Activated naive CD4-positive, alpha-beta T cell treated with anti-CD3 and anti-CD28 coated beads, Interleukin-2, amount 10 ng/mL, durations not matched to agents 7 days and 5 days (primary cell): ENCODE measurements around the gene C4orf17.

Experiments used
- CTCF ChIA-PET: fragments of 350-600 bp; sonication (Branson Sonifier 250); formaldehyde crosslinking; loops from one replicate; lab custom pipeline; 2021; ENCODE audit warnings: antibody characterized with exemption; lab: Charles Lee
- DNase-seq: peaks from one replicate; pipeline ENCODE4 v3.0.0-alpha.2; 2020
- H3K27ac Mint-ChIP-seq: one replicate; pipeline ENCODE4 v1.8.0; 2021; ENCODE audit warnings: mild to moderate bottlenecking, moderate library complexity, mixed read lengths
- H3K27me3 Mint-ChIP-seq: one replicate; pipeline ENCODE4 v1.8.0; 2021; ENCODE audit warnings: mild to moderate bottlenecking, mixed read lengths
- H3K36me3 Mint-ChIP-seq: one replicate; pipeline ENCODE4 v1.8.0; 2021; ENCODE audit warnings: mixed read lengths
- H3K4me1 Mint-ChIP-seq: one replicate; pipeline ENCODE4 v1.8.0; 2021; ENCODE audit warnings: mixed read lengths
- H3K4me3 Mint-ChIP-seq: one replicate; pipeline ENCODE4 v1.8.0; 2021; ENCODE audit warnings: mild to moderate bottlenecking, moderate library complexity, mixed read lengths
- H3K9me3 Mint-ChIP-seq: one replicate; pipeline ENCODE4 v1.8.0; 2021; ENCODE audit warnings: mixed read lengths

Gene C4orf17

DNA sequence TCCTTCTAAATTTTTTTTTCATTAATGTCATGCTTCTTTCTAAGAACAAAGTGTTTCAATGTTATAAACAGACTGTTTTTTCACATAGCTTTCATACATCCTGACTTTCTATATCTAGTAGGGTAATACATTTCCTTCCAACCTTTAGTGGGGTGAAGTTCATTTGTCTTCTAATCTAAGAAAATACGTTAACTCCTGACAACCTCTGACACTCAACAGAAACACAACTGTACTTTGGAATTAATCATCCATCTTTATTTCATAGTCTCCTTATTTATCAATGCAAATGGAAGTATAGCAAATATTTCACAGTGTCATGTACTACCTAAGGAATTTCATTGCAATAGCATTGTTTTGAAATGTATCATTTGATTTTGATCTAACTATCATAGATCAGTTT, 61.1 kb downstream of the C4orf17 start:
- Mint-ChIP-seq H3K36me3 (no peaks in the 10 kb centered on the region), H3K4me1 (no peaks in the 10 kb centered on the region), H3K4me3 (no peak overlapping the region), H3K27ac (no peak overlapping the region), H3K27me3 (peaks cover 10% of the 10 kb centered on the region), H3K9me3 (no peaks in the 10 kb centered on the region)
- CTCF ChIA-PET: no interaction called here
- DNase-seq: no peak

DNA sequence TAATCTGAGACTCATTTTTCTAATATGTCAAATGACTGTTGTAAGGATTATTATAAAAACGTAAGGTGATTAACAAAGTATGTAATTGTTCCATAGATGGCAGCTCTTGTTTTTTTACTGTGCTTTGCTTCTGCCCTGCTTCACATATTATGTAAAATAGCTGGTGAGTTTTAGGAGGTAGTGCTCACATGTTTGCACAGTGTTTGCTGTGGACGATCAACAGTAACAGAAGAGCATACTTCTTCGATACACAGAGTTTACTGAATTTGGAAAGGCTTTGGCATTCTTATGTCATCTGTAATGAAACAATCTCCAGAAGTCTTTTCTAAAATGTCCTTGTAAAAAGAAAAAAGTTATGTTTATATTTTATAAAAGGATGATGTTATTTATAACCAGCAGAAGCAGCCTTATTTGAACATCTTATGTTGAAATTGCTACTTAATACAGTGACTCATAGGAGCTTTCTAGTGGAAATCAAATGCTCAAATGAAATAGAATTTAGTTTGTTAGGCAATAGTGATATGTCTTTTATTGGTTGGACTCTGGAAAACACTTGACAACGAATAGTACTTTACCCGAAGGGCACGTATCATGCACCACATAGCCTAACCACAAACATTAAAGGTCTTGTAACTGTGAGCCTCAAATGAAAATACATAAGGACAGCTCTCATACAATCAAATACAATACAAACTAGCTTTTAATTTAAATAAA, 61.9 kb downstream of the C4orf17 start:
- CTCF ChIA-PET: interaction anchor here (1.0 kb wide), 1 partner anchor 236 kb away, joined by 3 read pairs; no protein-coding TSS in a partner anchor

DNA sequence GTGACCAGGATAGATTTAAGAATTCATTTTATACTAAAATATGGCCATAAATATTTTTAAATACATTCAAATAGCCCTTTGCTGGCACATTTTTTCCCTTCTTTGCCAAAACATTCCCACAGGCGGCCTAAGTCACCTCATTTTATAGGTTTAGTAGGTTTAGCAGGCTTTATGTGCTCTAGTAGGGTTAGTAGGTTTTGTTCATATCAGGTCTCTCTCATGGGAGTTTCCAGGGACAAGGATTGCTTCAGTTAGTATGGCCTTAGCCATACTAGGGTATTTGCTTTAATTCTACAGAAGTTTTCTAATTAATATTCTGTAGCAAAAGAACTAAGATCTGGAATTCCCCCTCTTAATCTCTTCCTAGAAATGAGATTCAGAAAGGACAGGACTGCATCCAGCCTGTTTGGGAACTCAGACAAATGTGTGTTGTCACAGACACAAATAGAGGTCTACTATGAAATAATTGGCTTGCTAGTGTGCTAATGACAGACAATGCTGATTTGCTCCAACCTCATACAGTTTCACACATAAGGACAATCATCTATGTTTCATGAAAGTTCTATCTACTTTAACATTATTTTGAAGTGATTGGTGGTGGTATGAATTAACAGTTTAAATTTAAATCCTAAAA, 63.0 kb downstream of the C4orf17 start:
- no peaks in the 10 kb centered on the region for H3K9me3 Mint-ChIP-seq
- H3K27me3 Mint-ChIP-seq: peaks cover 15% of the 10 kb centered on the region
- CTCF ChIA-PET: no interaction called here
- no peaks in the 10 kb centered on the region for H3K4me1 Mint-ChIP-seq
- no peak overlapping the region for H3K27ac Mint-ChIP-seq
- DNase-seq: no peak
- H3K36me3 Mint-ChIP-seq: no peaks in the 10 kb centered on the region
- no peak overlapping the region for H3K4me3 Mint-ChIP-seq

More for the DNA sequence above, 61.9 kb downstream of the C4orf17 start:
- Mint-ChIP-seq H3K27ac (no peak overlapping the region), H3K9me3 (no peaks in the 10 kb centered on the region), H3K36me3 (no peaks in the 10 kb centered on the region), H3K27me3 (peaks cover 13% of the 10 kb centered on the region), H3K4me1 (no peaks in the 10 kb centered on the region), H3K4me3 (no peak overlapping the region)
- DNase-seq: no peak

DNA sequence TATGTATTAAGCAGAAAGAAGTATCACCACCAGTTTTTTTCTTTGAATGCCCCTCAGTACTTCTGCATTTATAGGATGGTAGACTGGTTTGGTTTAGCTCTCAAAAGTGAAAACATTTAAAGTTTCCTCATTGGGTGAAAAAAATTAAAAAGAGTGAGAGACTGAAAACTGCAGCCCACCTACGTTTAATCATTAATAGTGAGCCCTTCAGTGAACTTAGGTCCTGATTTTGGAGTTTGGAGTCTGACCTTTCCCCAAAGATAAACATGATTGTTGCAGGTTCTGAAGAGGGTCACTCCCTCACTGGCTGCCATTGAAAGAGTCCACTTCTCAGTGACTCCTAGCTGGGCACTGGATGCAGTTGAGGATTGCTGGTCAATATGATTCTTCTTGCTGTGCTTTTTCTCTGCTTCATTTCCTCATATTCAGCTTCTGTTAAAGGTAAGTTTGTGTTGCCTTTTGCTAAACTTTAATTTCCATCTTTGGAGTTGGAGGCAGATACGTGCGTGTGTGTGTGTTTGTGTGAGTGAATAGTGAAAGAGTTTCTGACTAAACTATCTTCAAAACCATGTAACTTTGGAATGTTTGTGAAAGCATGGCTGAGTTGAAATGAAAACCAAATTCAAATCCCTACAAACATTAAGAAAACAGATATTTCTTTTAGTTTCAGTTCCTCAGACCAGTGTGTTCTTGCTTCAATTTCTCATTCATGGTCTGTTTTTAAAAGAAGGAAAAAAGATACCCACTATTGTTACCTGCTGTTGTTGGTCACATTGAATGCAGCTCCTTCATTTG, 63.9 kb downstream of the C4orf17 start, which contains the start of gene MTTP:
TSS of gene MTTP (plus strand) at position 295 of the 795 bp plus-strand sequence. CDS start at position 381, 86 bp downstream.
- no peak for DNase-seq
- H3K4me3 Mint-ChIP-seq: no peak within 1 kb of the TSS
- H3K27me3 Mint-ChIP-seq: peaks cover 21% of the 10 kb centered on the region
- CTCF ChIA-PET: interaction anchor here (0.6 kb wide), 1 partner anchor 53 kb away, joined by 3 read pairs; no protein-coding TSS in a partner anchor
- no peaks in the 10 kb centered on the region for H3K9me3 Mint-ChIP-seq
- no peak within 1 kb of the TSS for H3K27ac Mint-ChIP-seq
- H3K4me1 Mint-ChIP-seq: no peaks in the 10 kb centered on the region
- H3K36me3 Mint-ChIP-seq: no peaks in the 10 kb centered on the region

DNA sequence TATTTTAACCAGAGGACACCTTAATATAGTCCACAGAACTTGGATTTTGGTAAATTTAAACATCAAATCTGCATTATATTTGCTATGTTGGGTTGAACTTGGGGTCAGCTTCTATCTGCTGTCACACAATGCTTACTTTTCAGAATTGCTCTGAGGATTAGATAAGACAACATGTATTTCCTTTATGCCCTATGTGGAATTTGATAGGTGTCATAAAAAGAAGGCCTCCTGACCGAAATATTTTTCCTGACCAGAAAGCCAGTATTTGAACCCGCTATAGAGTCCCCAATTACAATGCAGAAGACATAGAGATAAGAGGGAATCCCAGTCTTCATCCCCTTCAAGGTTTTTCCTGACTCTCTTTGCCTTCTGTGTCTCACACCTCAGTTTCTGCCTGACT, 67.9 kb downstream of the C4orf17 start:
- H3K27me3 Mint-ChIP-seq: peaks cover 21% of the 10 kb centered on the region
- CTCF ChIA-PET: no interaction called here
- H3K36me3 Mint-ChIP-seq: no peaks in the 10 kb centered on the region
- H3K4me3 Mint-ChIP-seq: no peak overlapping the region
- no peak for DNase-seq
- no peaks in the 10 kb centered on the region for H3K9me3 Mint-ChIP-seq
- no peaks in the 10 kb centered on the region for H3K4me1 Mint-ChIP-seq
- H3K27ac Mint-ChIP-seq: no peak overlapping the region

DNA sequence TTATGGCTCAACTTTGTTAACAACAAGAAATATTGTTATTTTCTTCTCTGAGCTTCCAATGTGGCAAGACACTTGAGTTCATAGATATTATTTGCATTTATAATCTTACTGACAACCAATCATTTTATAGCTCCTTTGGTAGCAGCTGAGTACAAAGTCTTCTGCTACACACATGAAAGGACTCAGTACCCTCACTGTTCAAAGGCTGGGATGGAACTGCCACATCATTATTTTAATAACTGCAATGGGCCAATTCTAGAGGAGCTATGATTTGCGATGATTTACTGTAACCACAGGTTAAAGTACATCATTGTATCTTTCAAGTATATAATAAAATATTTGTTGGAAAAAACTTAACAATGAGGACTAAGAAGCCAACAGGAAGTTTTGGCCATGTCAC, 74.7 kb downstream of the C4orf17 start:
- Mint-ChIP-seq H3K4me3 (no peak overlapping the region), H3K9me3 (no peaks in the 10 kb centered on the region), H3K36me3 (no peaks in the 10 kb centered on the region), H3K27ac (no peak overlapping the region), H3K4me1 (no peaks in the 10 kb centered on the region), H3K27me3 (no peaks in the 10 kb centered on the region)
- DNase-seq: no peak
- CTCF ChIA-PET: no interaction called here

DNA sequence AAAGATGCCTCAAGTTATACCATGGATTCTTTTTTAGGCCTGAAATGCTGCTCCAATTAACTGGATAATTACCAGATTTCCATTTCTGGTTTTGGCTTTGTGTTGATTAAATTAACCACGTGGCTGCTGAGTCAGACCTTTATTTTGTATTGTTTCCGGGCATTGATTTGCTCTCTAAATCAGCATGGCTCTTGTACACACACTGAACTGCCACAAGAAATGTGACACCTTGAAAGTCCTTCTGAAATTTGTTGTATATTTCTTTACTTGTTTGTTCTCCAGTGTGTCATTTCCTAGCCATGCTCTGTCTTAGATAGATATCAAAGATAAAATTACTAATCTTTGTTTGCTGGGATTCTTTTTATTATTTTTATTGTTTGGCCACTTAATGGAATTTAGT, 75.5 kb downstream of the C4orf17 start:
- no peaks in the 10 kb centered on the region for H3K27me3 Mint-ChIP-seq
- no peaks in the 10 kb centered on the region for H3K4me1 Mint-ChIP-seq
- H3K4me3 Mint-ChIP-seq: no peak overlapping the region
- H3K27ac Mint-ChIP-seq: no peak overlapping the region
- CTCF ChIA-PET: interaction anchor here (0.8 kb wide), 1 partner anchor 225 kb away, joined by 3 read pairs; no protein-coding TSS in a partner anchor
- DNase-seq: no peak
- no peaks in the 10 kb centered on the region for H3K36me3 Mint-ChIP-seq
- H3K9me3 Mint-ChIP-seq: no peaks in the 10 kb centered on the region

DNA sequence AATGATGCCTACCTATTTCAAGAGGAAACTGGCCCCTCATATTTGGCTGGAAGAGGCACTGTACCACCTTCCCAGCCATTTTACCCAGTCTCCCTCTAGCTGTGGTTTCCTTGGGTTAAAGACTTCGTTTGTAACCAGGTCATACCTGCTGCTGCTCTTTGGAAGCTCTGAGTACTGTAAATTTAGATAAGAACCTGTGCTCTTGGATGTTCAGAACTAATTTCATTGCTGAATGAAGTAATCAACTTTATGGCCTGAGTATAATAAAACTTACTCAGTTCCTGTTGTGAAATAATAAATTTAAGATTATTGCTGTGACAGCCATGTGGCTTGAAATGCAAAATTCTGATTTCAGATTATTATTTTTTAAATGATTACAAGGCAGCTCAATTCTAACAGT, 76.0 kb downstream of the C4orf17 start:
- no peaks in the 10 kb centered on the region for H3K27me3 Mint-ChIP-seq
- H3K27ac Mint-ChIP-seq: no peak overlapping the region
- no peak overlapping the region for H3K4me3 Mint-ChIP-seq
- no peaks in the 10 kb centered on the region for H3K36me3 Mint-ChIP-seq
- CTCF ChIA-PET: interaction anchor here (0.8 kb wide), 1 partner anchor 224 kb away, joined by 3 read pairs; no protein-coding TSS in a partner anchor
- no peak for DNase-seq
- H3K9me3 Mint-ChIP-seq: no peaks in the 10 kb centered on the region
- H3K4me1 Mint-ChIP-seq: no peaks in the 10 kb centered on the region

DNA sequence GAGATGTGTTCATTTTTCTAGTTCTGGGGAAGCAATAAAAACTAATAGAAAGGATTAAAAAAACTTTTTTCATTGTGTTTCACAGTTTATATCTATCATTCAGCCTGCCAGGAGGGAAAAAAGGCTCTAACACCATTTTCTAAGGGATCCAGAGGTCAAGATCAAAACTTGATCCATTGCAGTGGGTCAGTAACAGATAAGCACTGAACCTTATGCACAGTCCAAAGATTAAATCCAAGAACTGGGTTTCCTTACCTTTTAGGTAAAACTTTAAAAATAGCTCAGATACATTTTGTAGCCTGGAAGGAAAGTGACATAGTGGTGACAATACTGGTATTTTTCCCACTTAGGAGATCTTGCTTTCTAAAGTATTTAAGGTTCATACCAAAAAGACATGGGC, 76.5 kb downstream of the C4orf17 start:
- Mint-ChIP-seq H3K27ac (no peak overlapping the region), H3K9me3 (no peaks in the 10 kb centered on the region), H3K27me3 (no peaks in the 10 kb centered on the region), H3K4me3 (no peak overlapping the region), H3K36me3 (no peaks in the 10 kb centered on the region), H3K4me1 (no peaks in the 10 kb centered on the region)
- DNase-seq: no peak
- CTCF ChIA-PET: no interaction called here

DNA sequence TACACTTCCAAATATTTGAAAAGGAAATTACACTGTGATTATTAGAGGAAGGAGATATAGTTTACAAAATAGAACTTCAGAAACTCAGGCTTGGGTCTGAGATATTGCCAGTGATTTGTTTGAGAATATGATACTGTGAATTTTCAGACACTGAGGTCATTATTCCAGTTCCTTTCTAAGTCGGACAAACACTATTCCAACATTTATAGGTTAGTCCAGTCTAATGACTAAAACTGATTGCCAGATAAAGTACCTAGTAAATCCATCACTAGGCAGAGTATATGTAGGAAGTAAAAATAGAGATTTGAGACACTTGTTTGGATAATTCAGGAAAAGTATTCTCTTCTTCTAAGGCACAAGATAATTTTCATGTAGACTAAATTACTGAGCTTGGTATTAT, 77.0 kb downstream of the C4orf17 start:
- H3K9me3 Mint-ChIP-seq: no peaks in the 10 kb centered on the region
- no peak for DNase-seq
- no peaks in the 10 kb centered on the region for H3K36me3 Mint-ChIP-seq
- H3K27ac Mint-ChIP-seq: no peak overlapping the region
- H3K27me3 Mint-ChIP-seq: no peaks in the 10 kb centered on the region
- no peak overlapping the region for H3K4me3 Mint-ChIP-seq
- CTCF ChIA-PET: no interaction called here
- H3K4me1 Mint-ChIP-seq: no peaks in the 10 kb centered on the region

DNA sequence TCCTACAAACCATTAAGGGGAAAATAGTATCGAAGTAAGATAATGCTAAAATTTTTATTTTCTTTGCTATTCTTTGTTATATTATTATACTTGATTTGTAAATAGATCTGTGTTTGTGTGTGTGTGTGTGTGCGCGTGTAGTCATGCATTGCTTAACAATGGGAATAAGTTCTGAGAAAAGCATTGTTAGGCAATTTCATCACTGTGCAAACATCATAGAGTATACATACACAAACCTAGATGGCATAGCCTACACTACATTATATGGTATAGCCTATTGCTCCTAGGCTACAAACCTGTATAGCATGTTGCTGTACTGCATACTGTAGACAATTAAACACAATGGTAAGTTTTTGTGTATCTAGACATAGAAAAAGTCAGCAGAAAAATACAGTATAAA, 80.9 kb downstream of the C4orf17 start:
- Mint-ChIP-seq H3K4me3 (no peak overlapping the region), H3K27me3 (no peaks in the 10 kb centered on the region), H3K4me1 (no peaks in the 10 kb centered on the region), H3K27ac (no peak overlapping the region), H3K36me3 (no peaks in the 10 kb centered on the region), H3K9me3 (no peaks in the 10 kb centered on the region)
- DNase-seq: no peak
- CTCF ChIA-PET: no interaction called here
